Ishikawa (cell line): Measurements from ENCODE around the gene KCTD3.
A peak's percentile ranks its signal among the peaks of the same experiment; 100 is the strongest.

Source experiments
- CEBPB ChIP-seq: IDR thresholded peaks from 2 replicates; pipeline ENCODE4 v1.6.1; 2012
- CREB1 ChIP-seq: IDR thresholded peaks from 2 replicates; pipeline ENCODE4 v1.6.1; 2012; ENCODE audit warnings: low read depth
- EGR1 ChIP-seq: IDR thresholded peaks from 2 replicates; pipeline ENCODE4 v1.6.1; 2012
- EP300 ChIP-seq: IDR thresholded peaks from 2 replicates; pipeline ENCODE4 v1.6.1; 2012; ENCODE audit warnings: borderline replicate concordance
- FOXM1 ChIP-seq: IDR thresholded peaks from 2 replicates; pipeline ENCODE4 v1.6.1; 2012; ENCODE audit warnings: low read depth, borderline replicate concordance
- MAX ChIP-seq: IDR thresholded peaks from 2 replicates; pipeline ENCODE4 v1.6.1; 2012
- NFIC ChIP-seq: IDR thresholded peaks from 2 replicates; pipeline ENCODE4 v1.6.1; 2012
- RAD21 ChIP-seq: IDR thresholded peaks from 2 replicates; pipeline ENCODE4 v1.6.1; 2012; ENCODE audit warnings: low read depth
- TAF1 ChIP-seq: IDR thresholded peaks from 2 replicates; pipeline ENCODE4 v1.6.1; 2012; ENCODE audit warnings: low read depth, mild to moderate bottlenecking
- TCF12 ChIP-seq: IDR thresholded peaks from 2 replicates; pipeline ENCODE4 v1.6.1; 2012; ENCODE audit warnings: low read depth
- TEAD4 ChIP-seq: IDR thresholded peaks from 2 replicates; pipeline ENCODE4 v1.6.1; 2012
- YY1 ChIP-seq: IDR thresholded peaks from 2 replicates; pipeline ENCODE4 v1.6.1; 2012; ENCODE audit warnings: low read depth
- ZBTB7A ChIP-seq: IDR thresholded peaks from 2 replicates; pipeline ENCODE4 v1.6.1; 2012; ENCODE audit warnings: low read depth
- TF ChIP-seq, protein P1 (sequence below): IDR thresholded peaks from 2 replicates; pipeline ENCODE4 v1.6.1; 2012
- TF ChIP-seq, protein P2 (sequence below): IDR thresholded peaks from 2 replicates; pipeline ENCODE4 v1.6.1; 2012; ENCODE audit warnings: low read depth, mild to moderate bottlenecking

KCTD3 gene

DNA sequence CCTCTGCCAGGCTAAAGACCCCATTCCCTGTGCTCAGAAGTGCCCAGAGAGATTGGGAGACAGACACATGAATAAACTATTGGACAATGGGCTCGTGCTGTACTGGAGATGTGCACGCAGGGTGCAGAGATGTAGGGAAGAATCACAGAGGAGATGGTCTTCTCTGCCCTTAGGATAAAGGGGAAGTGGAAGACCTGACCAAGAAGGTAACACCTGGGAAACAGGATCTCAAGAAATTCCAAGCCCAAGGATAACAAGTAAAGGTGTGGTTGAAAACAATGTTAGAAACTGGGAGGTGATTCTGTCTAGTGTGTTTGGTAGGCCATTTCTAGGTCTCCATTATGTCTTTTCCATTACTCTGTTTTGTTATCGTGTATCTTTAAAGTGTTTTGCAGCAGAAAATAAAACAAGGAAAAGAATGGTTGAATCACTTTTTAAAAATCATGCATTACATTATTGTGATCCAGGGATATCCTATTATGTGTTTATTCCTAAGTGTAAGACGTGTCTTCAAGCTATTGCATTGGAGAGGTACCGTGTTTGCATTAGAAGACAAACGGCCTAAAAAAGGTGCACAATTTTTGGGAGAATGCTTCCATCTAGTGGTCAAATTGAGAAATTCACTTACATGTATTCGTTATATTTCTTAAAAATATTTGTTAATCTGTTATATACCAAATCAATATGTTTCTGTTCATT is 40.8 kb upstream of the KCTD3 start:
- TF ChIP-seq TEAD4 = no peak
- peak; percentile 81 for TF ChIP-seq RAD21

DNA sequence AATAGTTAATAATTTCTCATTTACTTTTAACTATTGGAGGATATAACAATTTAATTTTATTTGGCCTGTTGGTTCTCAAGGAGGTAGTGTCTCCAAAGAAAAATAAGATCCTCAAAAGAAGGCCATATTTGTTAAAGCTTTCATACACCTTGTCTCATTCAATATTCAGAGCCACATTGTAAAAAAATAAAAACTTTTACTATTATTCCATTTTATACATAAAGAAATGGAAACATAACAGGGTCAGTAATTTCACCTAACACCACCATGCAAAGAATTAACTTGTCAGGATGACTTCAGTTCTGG is 40.3 kb upstream of the KCTD3 start:
- TF ChIP-seq FOXM1 = no peak
- TF ChIP-seq TAF1 = no peak
- TF ChIP-seq CREB1 = no peak
- no peak for TF ChIP-seq CEBPB
- no peak for TF ChIP-seq MAX

DNA sequence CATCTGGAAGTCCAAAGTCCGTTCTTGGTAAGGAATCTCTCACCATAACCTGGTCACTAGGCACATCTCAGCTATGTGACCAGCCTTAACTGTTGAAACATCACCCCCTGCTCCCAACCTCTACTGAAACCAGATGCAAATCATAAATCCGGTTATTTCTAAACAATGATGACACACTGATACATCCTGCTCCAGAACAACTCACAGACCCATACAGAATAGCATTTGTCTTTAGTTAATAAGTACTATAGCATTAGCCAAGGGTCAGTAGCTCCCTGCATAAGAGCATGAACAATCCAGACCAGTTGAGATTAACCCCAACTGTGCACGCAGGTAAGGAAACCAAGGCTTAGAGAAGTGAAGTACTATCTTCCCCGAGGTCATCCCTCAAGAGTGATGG is 38.0 kb upstream of the KCTD3 start:
- TF ChIP-seq, protein P1, sequence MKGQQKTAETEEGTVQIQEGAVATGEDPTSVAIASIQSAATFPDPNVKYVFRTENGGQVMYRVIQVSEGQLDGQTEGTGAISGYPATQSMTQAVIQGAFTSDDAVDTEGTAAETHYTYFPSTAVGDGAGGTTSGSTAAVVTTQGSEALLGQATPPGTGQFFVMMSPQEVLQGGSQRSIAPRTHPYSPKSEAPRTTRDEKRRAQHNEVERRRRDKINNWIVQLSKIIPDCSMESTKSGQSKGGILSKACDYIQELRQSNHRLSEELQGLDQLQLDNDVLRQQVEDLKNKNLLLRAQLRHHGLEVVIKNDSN = no peak
- TF ChIP-seq RAD21 = no peak
- TF ChIP-seq, protein P2, sequence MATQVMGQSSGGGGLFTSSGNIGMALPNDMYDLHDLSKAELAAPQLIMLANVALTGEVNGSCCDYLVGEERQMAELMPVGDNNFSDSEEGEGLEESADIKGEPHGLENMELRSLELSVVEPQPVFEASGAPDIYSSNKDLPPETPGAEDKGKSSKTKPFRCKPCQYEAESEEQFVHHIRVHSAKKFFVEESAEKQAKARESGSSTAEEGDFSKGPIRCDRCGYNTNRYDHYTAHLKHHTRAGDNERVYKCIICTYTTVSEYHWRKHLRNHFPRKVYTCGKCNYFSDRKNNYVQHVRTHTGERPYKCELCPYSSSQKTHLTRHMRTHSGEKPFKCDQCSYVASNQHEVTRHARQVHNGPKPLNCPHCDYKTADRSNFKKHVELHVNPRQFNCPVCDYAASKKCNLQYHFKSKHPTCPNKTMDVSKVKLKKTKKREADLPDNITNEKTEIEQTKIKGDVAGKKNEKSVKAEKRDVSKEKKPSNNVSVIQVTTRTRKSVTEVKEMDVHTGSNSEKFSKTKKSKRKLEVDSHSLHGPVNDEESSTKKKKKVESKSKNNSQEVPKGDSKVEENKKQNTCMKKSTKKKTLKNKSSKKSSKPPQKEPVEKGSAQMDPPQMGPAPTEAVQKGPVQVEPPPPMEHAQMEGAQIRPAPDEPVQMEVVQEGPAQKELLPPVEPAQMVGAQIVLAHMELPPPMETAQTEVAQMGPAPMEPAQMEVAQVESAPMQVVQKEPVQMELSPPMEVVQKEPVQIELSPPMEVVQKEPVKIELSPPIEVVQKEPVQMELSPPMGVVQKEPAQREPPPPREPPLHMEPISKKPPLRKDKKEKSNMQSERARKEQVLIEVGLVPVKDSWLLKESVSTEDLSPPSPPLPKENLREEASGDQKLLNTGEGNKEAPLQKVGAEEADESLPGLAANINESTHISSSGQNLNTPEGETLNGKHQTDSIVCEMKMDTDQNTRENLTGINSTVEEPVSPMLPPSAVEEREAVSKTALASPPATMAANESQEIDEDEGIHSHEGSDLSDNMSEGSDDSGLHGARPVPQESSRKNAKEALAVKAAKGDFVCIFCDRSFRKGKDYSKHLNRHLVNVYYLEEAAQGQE = no peak
- TF ChIP-seq CEBPB = no peak
- TF ChIP-seq EP300 = no peak
- no peak for TF ChIP-seq TCF12
- TF ChIP-seq TAF1 = no peak
- no peak for TF ChIP-seq TEAD4
- TF ChIP-seq NFIC = no peak
- no peak for TF ChIP-seq FOXM1
- no peak for TF ChIP-seq YY1
- no peak for TF ChIP-seq ZBTB7A
- TF ChIP-seq MAX = no peak
- TF ChIP-seq EGR1 = no peak
- no peak for TF ChIP-seq CREB1

DNA sequence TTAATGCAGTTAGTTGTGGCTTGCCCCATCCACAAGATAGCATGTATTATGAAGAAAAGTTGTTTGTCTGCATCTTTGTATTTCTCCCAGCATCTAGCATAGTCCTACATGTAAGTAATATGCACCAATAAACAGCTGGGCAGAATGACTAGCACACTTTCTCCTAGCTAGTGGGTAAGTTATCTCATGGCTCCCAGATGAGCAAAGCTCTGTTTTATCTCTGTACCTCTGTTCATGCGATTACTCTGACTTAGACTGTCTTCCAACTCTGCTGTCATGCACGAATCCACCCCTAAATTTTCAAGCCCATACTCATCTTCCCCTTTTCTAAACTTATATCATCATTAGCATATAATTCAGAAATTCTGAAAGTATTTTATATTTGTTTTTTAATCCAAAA is 37.5 kb upstream of the KCTD3 start:
- TF ChIP-seq RAD21 = no peak

DNA sequence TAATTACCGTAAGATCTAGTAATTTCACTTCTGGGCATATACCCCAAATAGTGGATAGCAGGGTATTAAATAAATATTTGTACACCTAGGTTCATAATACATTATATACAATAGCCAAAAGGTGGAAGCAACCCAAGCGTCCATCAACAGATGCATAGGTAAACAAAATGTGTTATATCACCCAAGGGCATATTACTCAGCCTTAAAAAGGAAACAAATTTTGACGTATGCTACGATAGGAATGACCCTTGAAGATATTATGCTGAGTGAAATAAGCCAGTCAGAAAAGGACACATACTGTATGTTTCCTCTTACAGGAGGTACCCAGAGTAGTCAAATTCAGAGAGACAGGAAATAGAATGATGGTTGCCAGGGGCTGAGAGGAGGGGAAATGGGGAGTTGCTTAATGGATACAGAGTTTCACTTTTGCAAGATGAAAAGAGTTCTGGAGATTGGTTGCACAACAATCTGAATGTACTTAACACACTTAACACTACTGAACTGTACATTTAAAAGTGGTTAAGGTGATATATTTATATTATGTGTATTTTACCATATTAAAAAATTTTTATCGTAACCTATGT is 36.6 kb upstream of the KCTD3 start:
- TF ChIP-seq RAD21 (no peak), TCF12 (no peak), TAF1 (no peak), TEAD4 (no peak), YY1 (no peak), CREB1 (no peak), EGR1 (no peak), MAX (no peak), FOXM1 (no peak), NFIC (no peak), EP300 (no peak), ZBTB7A (no peak)
- TF ChIP-seq, protein P1 = no peak

- TF ChIP-seq RAD21 (no peak), NFIC (peak; percentile 15; the same call in 1 of the 2 replicates)
Measured at GRCh38 chr1:215539803-215540570, 27.1 kb upstream of the KCTD3 start.

DNA sequence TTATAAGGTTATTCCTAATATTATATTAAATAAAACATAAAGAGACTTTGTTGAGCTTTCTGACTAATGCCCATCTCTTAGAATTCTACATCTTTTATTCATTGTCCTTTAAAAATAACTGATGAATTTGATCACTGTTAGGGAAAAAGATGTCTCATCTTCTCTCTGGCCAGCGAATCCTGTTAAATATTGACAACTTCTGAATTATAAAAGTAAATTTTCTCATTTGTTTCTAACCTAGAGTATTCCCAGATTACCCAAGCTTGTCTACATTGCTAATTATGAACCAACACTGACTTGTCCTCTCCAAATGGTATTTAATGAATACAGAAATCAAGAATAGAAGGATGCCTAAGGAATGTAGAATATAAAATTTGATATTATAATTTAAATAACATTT is 24.8 kb upstream of the KCTD3 start:
- TF ChIP-seq MAX (no peak), YY1 (no peak), EGR1 (no peak), FOXM1 (no peak), EP300 (no peak), TEAD4 (no peak), CEBPB (no peak), TCF12 (no peak), CREB1 (no peak)
- TF ChIP-seq, protein P1 = no peak
- TF ChIP-seq, protein P2 = no peak
